ENCODE measurements around the gene PAF1. TPM values are rescaled to one million over a fixed set of nuclear protein-coding genes. Genes with fewer than 3 reads are reported as not detected.

The PAF1 gene
- total and polyA plus RNA-seq, 2 donors (not counting 3 experiments of a cell fraction or from before 2014, with no cell fraction given) = 55.1 to 90.8 TPM

DNA sequence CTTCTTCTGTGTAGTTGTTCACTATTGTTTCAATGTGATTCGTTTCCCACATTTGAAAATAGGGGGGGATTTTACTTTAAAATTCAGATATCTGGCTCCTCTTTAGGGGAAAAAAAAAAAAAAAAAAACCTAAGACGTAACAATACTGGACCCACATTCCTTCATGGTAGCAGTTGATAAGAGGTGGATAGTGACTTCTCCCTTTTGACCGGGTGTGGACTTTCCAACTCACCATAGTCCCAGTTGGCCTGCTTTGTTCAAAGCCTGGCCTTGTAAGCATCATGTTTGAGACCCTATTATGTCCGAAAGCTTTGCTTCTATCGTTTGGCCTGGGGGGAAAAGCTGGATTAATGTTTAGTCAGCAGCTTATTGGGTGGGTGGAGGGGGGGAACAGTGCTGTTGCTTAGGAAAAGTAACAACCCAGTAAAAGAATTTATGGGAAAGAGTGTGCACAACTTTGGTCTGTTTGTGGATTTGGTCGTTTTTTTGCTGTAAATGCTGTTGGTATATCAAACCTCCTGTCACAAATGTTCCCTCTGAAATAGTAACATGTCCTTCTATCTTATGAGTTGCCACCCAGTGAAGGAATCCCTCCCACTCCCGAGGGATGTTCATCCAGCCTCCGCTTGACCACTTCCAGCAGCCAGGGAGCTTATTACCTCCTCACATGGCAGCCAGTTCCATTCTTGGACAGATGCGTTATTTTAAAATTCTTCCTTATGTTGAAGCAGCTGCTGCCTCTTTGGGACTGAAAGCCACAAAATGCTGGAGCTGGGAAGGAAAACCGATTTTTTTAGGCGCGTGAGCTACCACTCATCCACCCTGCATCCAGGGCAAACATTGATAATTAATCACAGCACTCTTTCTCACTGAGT is 38.3 kb downstream of the PAF1 start:
- ChIA-PET CTCF (no interaction called here), POLR2A (no interaction called here)
- intact Hi-C loops (cut with micrococcal nuclease) (no loop called here), dilution Hi-C loops (cut with MboI; ENCODE audit: extremely low pct_ligation_motif_present, low sequenced_read_pairs) (no loop called here)
- Histone ChIP-seq H3K27ac (ENCODE audit: insufficient read depth, low read depth, low read length) (no peak overlapping the region), H3K27me3 (ENCODE audit: control insufficient read depth in 2 of 2, insufficient read depth in 2 of 2, low read length in 2 of 2) (no peaks in the 10 kb centered on the region), H3K9me1 (replicated peaks; ENCODE audit: control insufficient read depth, extremely low read depth, insufficient read depth, low read length) (no peaks in the 10 kb centered on the region), H3K9ac (replicated peaks; ENCODE audit: extremely low read depth, insufficient read depth, low read length) (no peak overlapping the region), H3K9me3 (replicated peaks; ENCODE audit: control insufficient read depth, insufficient read depth, low read length) (no peaks in the 10 kb centered on the region), H4K20me1 (replicated peaks; ENCODE audit: control insufficient read depth, extremely low read depth, insufficient read depth, low read length) (no peaks in the 10 kb centered on the region), H3K36me3 (ENCODE audit: control insufficient read depth in 2 of 2, extremely low read depth in 1 of 2, insufficient read depth in 2 of 2, low read length in 2 of 2) (peaks cover 23 to 30% of the 10 kb centered on the region in 2 experiments), H3K79me2 (ENCODE audit: control insufficient read depth, insufficient read depth, low read length) (peaks cover 9% of the 10 kb centered on the region), H3K4me1 (ENCODE audit: control insufficient read depth, extremely low read depth, insufficient read depth, low read length) (peaks cover 3% of the 10 kb centered on the region), H2AFZ (ENCODE audit: low read depth, low read length) (no peak overlapping the region), H3K4me2 (ENCODE audit: insufficient read depth, low read length) (no peak overlapping the region), H3K4me3 (replicated peaks in 1 of 3; ENCODE audit: insufficient read depth in 1 of 3, low read depth in 1 of 3, low read length in 3 of 3) (no peak overlapping the region)
- no TSS peak for BruUV-seq (replicated peaks)
- DNase-seq (ENCODE audit: low read depth, low spot score) = no peak
- TF ChIP-seq GATA2 (IDR thresholded peaks at IDR 0.05; ENCODE audit: insufficient read depth, insufficient read length, low read depth, low read length) = no peak
- FAIRE-seq = no peak

DNA sequence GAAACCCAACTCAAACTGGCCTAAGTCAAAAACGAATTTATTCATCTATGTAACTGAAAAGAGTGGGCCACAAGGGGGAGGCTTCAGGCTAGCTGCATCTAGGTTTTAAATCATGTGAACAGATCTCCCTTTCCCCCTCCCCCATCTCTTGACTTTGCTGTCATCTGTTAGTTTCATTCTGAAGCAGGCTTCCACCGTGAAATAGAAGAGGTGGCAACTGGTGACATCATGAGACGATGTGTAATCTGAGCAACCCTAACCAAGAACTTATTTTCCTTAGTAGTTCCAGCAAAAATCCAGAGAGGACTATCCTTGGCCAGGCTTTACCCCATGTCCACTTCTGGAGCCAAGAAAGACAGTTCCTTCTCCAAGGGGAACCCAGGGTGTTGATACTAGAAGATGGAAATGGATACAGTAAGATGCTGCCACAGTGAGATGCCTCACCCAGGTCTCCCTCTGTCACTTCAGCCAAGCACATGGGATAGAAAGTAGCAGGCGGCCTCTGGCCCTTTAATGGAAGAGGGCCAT is 39.3 kb downstream of the PAF1 start:
- CTCF ChIA-PET = no interaction called here
- peaks cover 11% of the 10 kb centered on the region for H3K79me2 ChIP-seq (ENCODE audit: control insufficient read depth, insufficient read depth, low read length)

More for the DNA sequence above, 39.3 kb downstream of the PAF1 start:
- no peaks in the 10 kb centered on the region for H3K9me1 ChIP-seq (replicated peaks; ENCODE audit: control insufficient read depth, extremely low read depth, insufficient read depth, low read length)
- H3K4me2 ChIP-seq (ENCODE audit: insufficient read depth, low read length) = no peak overlapping the region
- intact Hi-C loops (cut with micrococcal nuclease) = no loop called here
- DNase-seq (ENCODE audit: low read depth, low spot score) = no peak
- no peak overlapping the region for H2AFZ ChIP-seq (ENCODE audit: low read depth, low read length)
- peaks cover 2% of the 10 kb centered on the region for H4K20me1 ChIP-seq (replicated peaks; ENCODE audit: control insufficient read depth, extremely low read depth, insufficient read depth, low read length)
- dilution Hi-C loops (cut with MboI; ENCODE audit: extremely low pct_ligation_motif_present, low sequenced_read_pairs) = no loop called here
- no peak overlapping the region for H3K4me3 ChIP-seq (replicated peaks in 1 of 3; ENCODE audit: insufficient read depth in 1 of 3, low read depth in 1 of 3, low read length in 3 of 3)
- no peak overlapping the region for H3K27ac ChIP-seq (ENCODE audit: insufficient read depth, low read depth, low read length)
- no peaks in the 10 kb centered on the region for H3K27me3 ChIP-seq (ENCODE audit: control insufficient read depth in 2 of 2, insufficient read depth in 2 of 2, low read length in 2 of 2)
- TF ChIP-seq GATA2 (IDR thresholded peaks at IDR 0.05; ENCODE audit: insufficient read depth, insufficient read length, low read depth, low read length) = no peak
- no peak for TF ChIP-seq MYC (IDR thresholded peaks at IDR 0.05; ENCODE audit: low read depth, low read length)
- TF ChIP-seq POLR2AphosphoS5 (IDR thresholded peaks at IDR 0.05; ENCODE audit: insufficient read depth, low read depth, low read length) = no peak
- no peak for TF ChIP-seq EZH2 (IDR thresholded peaks at IDR 0.05; ENCODE audit: borderline replicate concordance, low read depth, low read length, severe bottlenecking)
- TF ChIP-seq FOS (IDR thresholded peaks at IDR 0.05; ENCODE audit: borderline replicate concordance, insufficient read depth, low read length) = no peak
- TF ChIP-seq JUN (IDR thresholded peaks at IDR 0.05; ENCODE audit: borderline replicate concordance, insufficient read depth, insufficient read length, low read depth) = no peak
- TF ChIP-seq, protein P1, sequence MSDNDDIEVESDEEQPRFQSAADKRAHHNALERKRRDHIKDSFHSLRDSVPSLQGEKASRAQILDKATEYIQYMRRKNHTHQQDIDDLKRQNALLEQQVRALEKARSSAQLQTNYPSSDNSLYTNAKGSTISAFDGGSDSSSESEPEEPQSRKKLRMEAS (IDR thresholded peaks at IDR 0.05; ENCODE audit: insufficient read depth, insufficient read length) = no peak
- no peak for TF ChIP-seq POLR2A (IDR thresholded peaks at IDR 0.05; ENCODE audit: low read depth, low read length)
- TF ChIP-seq, protein P2, sequence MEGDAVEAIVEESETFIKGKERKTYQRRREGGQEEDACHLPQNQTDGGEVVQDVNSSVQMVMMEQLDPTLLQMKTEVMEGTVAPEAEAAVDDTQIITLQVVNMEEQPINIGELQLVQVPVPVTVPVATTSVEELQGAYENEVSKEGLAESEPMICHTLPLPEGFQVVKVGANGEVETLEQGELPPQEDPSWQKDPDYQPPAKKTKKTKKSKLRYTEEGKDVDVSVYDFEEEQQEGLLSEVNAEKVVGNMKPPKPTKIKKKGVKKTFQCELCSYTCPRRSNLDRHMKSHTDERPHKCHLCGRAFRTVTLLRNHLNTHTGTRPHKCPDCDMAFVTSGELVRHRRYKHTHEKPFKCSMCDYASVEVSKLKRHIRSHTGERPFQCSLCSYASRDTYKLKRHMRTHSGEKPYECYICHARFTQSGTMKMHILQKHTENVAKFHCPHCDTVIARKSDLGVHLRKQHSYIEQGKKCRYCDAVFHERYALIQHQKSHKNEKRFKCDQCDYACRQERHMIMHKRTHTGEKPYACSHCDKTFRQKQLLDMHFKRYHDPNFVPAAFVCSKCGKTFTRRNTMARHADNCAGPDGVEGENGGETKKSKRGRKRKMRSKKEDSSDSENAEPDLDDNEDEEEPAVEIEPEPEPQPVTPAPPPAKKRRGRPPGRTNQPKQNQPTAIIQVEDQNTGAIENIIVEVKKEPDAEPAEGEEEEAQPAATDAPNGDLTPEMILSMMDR (IDR thresholded peaks at IDR 0.05; ENCODE audit: extremely low read depth in 1 of 2, insufficient read depth in 1 of 2, low read depth in 1 of 2, low read length in 2 of 2) = no peak
- H3K36me3 ChIP-seq (ENCODE audit: control insufficient read depth in 2 of 2, extremely low read depth in 1 of 2, insufficient read depth in 2 of 2, low read length in 2 of 2) = peaks cover 16 to 20% of the 10 kb centered on the region in 2 experiments
- no peak overlapping the region for H3K9ac ChIP-seq (replicated peaks; ENCODE audit: extremely low read depth, insufficient read depth, low read length)
- H3K4me1 ChIP-seq (ENCODE audit: control insufficient read depth, extremely low read depth, insufficient read depth, low read length) = peaks cover 7% of the 10 kb centered on the region
- BruUV-seq (replicated peaks) = no TSS peak
- no peak for FAIRE-seq
- POLR2A ChIA-PET = no interaction called here
- H3K9me3 ChIP-seq (replicated peaks; ENCODE audit: control insufficient read depth, insufficient read depth, low read length) = no peaks in the 10 kb centered on the region

Data from endothelial cell of umbilical vein (primary cell).